ENCODE measurements around the gene ATXN1. TPM values are rescaled to one million over a fixed set of nuclear protein-coding genes. Genes with fewer than 3 reads are reported as not detected.

Gene ATXN1
- polyA plus RNA-seq, 3 donors from 2014 or later: 6.9 to 14.7 (median 8.0) TPM

DNA sequence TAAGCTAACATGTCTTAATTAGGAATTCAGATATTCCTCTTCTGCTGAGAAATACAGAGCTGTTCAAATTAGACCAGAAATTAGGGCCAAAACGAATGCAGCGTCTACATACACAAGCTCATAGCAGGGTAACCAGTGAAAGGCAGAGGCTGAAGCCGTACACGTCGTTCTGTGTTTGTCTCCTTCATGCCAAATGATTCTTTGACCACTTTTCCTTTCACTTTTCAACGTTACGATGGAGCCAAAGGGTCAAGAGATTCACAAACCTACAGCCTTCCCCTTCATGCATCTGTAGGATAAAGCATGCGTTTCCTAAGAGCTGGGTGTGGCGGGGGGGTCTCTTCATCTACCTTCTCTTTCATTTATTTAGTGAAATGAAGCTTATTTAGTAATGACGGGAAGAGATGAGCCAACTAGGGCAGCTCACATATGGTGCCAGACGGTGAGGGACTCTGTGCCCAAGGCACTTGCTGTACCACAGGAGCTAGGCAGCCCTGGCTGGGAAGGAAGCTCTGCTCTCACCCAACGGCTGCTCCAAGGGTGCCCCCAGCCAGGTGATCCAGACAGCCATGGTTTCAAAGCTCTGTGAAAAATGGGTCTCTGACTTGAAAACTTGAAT is 178.0 kb downstream of the ATXN1 start:
- Mint-ChIP-seq H3K36me3 (peaks cover 11 to 22% (median 19%) of the 10 kb centered on the region in 3 donors), H3K4me1 (peaks cover 16 to 25% of the 10 kb centered on the region in 2 donors), H3K27me3 (ENCODE audit: low read depth in 3 of 3) (no peaks in the 10 kb centered on the region), H3K27ac (peak overlapping the region in 1 of 6 donors; percentile 15), H3K4me3 (no peak overlapping the region), H3K9me3 (no peaks in the 10 kb centered on the region)
- no peak for DNase-seq

DNA sequence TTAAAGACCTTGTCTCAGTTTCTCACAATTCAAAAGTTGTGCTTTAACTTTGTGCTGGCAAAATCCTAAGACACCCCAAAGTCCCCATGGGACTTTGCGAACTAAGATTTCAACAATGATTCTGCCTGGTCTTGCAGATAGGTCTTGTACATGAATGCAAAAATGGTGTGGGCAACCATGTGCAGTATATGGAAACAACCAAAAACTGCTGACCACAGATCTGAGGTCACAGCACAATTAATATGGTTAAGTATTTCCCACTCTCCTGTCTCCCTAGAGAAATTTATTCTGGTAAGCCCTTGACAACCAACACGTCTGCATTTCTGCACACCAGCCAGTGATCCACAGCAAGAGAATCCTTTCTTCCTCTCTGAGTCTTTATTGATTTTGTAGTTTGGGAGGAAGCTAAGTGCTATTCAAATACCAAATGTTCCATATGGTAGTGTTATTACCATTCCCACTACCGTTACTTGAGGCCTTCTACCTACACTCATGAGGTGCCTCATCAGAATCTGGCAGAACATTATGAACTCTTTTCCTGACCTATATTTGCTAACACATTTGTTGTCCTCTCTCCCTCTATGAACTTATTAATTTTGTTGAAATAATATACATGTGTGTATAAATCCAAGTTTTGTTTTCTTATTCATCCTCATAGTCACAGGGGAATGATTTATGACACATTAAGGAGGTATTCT is 178.7 kb downstream of the ATXN1 start:
- DNase-seq: no peak
- H3K36me3 Mint-ChIP-seq: peaks cover 13 to 21% (median 16%) of the 10 kb centered on the region in 3 donors
- H3K4me3 Mint-ChIP-seq: no peak overlapping the region
- H3K27ac Mint-ChIP-seq: peak overlapping the region in 2 of 6 donors; percentile 15 to 36
- peaks cover 16 to 25% of the 10 kb centered on the region in 2 donors for H3K4me1 Mint-ChIP-seq
- H3K9me3 Mint-ChIP-seq: no peaks in the 10 kb centered on the region
- H3K27me3 Mint-ChIP-seq (ENCODE audit: low read depth in 3 of 3): no peaks in the 10 kb centered on the region

DNA sequence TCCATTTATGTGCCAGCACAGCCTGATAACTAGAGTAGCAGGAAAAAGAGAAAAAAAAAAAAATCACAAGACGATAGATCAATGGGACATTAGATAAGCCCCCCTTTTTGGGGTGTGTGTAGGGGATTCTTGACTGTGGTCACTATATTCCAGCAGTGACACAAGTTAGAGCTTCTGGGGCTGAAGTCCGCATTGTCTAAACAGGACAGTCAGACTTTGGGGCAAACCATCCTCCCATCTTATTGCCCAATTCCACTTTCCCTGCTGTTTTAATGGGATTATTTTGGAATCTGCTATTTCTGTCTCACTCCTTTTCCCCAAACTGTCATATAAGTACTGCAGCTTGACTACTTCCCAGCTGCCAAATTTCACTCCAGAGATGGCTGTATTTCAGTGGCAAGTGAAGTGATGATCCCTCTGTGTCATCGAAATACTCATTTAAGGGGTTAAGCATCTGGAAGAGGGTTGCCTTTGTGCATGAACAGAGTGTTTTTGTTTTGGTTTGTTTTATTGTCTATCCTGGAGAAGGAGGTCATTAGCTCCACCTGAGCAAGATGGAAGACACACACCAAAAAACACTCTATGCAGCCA is 182.5 kb downstream of the ATXN1 start:
- Mint-ChIP-seq H3K9me3 (no peaks in the 10 kb centered on the region), H3K27ac (peak overlapping the region in 1 of 6 donors; percentile 12), H3K4me3 (no peak overlapping the region), H3K36me3 (peaks cover 6 to 9% (median 8%) of the 10 kb centered on the region in 3 donors), H3K4me1 (peaks cover 6 to 15% of the 10 kb centered on the region in 2 donors), H3K27me3 (ENCODE audit: low read depth in 3 of 3) (no peaks in the 10 kb centered on the region)
- DNase-seq: no peak

DNA sequence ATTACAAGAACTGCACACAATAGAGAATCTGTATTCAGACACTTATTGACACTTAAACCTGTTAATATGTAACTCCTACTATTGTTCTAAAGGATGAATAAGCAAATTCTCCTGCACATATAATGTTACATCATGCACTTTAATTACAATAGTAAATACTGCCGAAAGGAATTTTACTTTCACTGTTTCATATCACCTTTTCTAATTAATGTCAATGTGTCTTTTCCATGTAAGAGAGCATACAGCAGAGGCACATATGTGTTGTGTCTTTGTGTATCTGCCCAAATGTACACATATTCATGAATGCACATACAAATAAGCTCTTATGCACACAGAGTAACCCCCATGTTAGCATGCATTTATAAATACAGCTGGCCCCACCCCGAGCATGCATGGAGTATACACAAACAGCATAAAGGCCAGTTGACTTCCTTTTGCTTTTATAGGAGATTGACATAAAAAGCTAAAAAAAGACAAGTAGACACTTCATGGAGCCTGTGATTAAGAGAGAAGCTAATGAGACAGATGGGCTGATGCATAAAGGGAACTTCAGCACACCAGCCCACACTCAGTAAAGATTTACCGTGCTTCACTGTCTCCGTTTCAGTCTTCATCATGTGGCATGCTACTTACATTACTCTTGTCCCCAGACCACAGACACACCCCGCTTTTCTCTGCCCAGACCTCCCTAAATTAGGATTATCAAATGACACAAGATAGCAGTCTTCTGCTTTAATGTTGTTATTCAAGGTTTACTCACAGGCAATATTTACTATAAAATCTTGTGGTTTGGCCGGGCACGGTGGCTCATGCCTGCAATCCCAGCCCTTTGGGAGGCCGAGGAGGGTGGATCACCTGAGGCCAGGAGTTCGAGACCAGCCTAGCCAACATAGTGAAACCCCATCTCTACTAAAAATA is 184.6 kb downstream of the ATXN1 start:
- peaks cover 6 to 10% of the 10 kb centered on the region in 2 donors for H3K4me1 Mint-ChIP-seq
- no peak overlapping the region for H3K4me3 Mint-ChIP-seq
- no peaks in the 10 kb centered on the region for H3K27me3 Mint-ChIP-seq (ENCODE audit: low read depth in 3 of 3)
- H3K27ac Mint-ChIP-seq: no peak overlapping the region
- no peak for DNase-seq
- H3K9me3 Mint-ChIP-seq: no peaks in the 10 kb centered on the region
- H3K36me3 Mint-ChIP-seq: peaks cover 0 to 9% (median 4%) of the 10 kb centered on the region in 3 donors

DNA sequence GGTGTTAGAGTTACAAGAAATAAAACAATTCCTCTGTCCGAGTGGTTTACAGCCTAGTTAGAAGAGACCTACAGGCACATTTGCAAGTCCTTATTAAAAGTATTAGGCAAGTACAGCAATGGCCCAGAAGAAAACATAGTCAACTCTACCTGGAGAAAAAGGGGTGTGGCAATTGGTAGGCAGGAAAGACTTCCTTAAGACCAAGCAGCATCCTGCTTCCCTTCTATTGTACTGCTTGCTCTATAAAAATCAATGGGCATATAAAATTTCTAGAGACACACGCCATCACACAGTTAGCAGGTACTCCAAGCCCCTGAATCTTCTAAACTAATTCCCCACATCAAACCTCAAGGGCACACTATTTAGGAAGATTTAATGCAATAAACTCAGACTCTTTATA is 185.6 kb downstream of the ATXN1 start:
- Mint-ChIP-seq H3K36me3 (peaks cover 0 to 9% (median 4%) of the 10 kb centered on the region in 3 donors), H3K9me3 (no peaks in the 10 kb centered on the region), H3K4me3 (no peak overlapping the region), H3K27me3 (ENCODE audit: low read depth in 3 of 3) (no peaks in the 10 kb centered on the region), H3K27ac (no peak overlapping the region), H3K4me1 (no peaks in the 10 kb centered on the region)
- no peak for DNase-seq

DNA sequence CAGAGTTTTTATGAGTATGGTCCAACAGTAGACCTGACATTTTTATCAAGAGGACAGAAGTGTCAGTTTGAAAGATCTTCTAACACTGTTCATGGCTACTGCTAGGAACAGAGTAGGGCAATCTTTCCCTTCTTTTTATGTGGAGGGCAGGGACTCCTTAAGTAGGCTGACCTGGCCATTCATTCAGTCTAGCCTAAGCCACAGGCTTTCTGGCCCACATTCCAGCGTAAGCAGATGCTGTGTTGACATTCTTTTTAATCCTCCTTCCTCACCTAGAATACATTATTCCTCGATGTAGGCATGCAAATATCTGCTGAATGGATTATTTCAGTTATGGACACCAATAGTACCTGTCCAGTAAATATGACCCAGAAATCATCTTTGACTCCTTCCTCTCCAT is 188.3 kb downstream of the ATXN1 start:
- Mint-ChIP-seq H3K27me3 (ENCODE audit: low read depth in 3 of 3) (no peaks in the 10 kb centered on the region), H3K27ac (peak overlapping the region in 1 of 6 donors; percentile 29), H3K4me1 (peaks cover 0 to 4% of the 10 kb centered on the region in 2 donors), H3K4me3 (no peak overlapping the region), H3K9me3 (no peaks in the 10 kb centered on the region), H3K36me3 (peaks cover 0 to 4% (median 4%) of the 10 kb centered on the region in 3 donors)
- no peak for DNase-seq

DNA sequence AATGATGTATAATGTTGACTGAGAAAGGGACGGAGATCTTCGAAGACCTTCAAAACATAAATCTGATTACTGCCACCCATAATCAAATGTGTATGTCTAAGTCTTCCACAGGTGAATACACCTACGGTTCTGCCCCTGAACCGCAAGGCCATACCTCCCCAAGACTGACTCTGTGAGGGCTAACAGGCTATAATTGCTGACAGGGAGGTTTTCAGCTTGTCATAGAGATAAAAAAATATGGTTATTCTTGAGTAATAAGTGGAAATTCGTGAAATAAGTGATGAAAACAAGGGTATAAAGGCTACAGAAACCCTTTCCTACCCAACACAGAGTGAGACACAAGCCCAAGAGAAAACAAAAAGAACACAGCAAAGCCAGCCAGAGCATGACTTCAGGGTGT is 188.9 kb downstream of the ATXN1 start:
- no peak for DNase-seq
- Mint-ChIP-seq H3K27ac (peak overlapping the region in 1 of 6 donors; percentile 29), H3K4me1 (peaks cover 0 to 5% of the 10 kb centered on the region in 2 donors), H3K4me3 (no peak overlapping the region), H3K9me3 (no peaks in the 10 kb centered on the region), H3K36me3 (peaks cover 0 to 4% (median 4%) of the 10 kb centered on the region in 3 donors), H3K27me3 (ENCODE audit: low read depth in 3 of 3) (no peaks in the 10 kb centered on the region)

DNA sequence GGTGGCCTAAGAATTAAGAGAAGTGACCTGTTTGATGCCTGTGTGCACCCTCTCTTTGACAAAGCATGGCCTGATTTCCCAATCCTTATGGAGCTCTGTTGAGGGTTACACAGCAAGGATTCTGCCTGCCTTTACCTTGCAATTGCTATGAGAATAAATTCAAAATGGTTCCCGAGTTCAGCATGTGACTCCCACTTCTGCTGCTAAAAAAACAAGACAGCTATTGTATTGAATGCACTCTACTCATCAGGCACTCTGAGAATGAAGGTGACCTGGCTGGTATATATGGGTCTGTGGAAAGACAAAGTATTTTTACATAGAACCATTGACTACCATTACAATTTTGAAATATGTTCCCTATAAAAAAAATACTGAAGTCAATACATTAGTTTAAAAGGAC is 190.3 kb downstream of the ATXN1 start:
- Mint-ChIP-seq H3K4me1 (peaks cover 0 to 5% of the 10 kb centered on the region in 2 donors), H3K36me3 (peaks cover 0 to 4% (median 4%) of the 10 kb centered on the region in 3 donors), H3K9me3 (no peaks in the 10 kb centered on the region), H3K27ac (peak overlapping the region in 1 of 6 donors; percentile 31), H3K4me3 (no peak overlapping the region), H3K27me3 (ENCODE audit: low read depth in 3 of 3) (no peaks in the 10 kb centered on the region)
- no peak for DNase-seq

DNA sequence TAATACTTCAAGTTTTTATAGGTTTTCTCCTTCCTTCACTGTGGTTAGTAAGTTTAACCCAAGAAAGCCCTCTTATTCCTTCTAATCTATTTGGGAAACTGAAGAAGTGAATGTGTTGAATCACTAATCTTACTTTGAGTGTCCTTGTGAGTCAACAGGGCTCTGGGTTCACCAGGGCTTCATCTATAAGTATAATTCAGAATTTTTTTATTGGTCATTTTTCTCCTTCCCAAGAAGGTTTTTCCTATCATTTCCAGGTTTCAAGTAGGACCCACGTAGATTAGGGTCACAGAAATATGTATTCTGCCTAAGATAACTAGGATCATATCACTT is 191.1 kb downstream of the ATXN1 start:
- Mint-ChIP-seq H3K4me3 (no peak overlapping the region), H3K27me3 (ENCODE audit: low read depth in 3 of 3) (no peaks in the 10 kb centered on the region), H3K4me1 (peaks cover 0 to 5% of the 10 kb centered on the region in 2 donors), H3K27ac (no peak overlapping the region), H3K9me3 (no peaks in the 10 kb centered on the region), H3K36me3 (peaks cover 0 to 4% (median 4%) of the 10 kb centered on the region in 3 donors)
- no peak for DNase-seq

DNA sequence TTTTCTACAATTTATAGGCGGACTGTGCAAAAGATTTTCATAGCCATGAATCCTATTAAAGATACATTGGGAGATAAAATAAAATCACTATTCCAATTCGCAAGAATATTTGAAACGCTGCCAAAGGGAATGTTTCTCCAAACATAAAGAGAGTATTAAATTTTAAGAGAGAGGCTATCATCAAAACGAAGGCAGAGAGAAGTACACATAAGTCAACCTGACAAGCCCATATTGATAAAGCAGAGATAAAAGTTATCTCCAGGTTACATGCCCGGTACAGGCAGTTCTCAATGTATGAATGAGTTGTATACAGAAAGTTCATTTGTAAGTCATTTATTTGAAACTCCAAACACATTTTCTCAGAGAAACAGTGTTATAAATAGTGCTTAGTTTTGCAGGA is 193.1 kb downstream of the ATXN1 start:
- Mint-ChIP-seq H3K27me3 (ENCODE audit: low read depth in 3 of 3) (no peaks in the 10 kb centered on the region), H3K27ac (no peak overlapping the region), H3K4me3 (no peak overlapping the region), H3K9me3 (no peaks in the 10 kb centered on the region), H3K36me3 (peaks cover 0 to 7% (median 4%) of the 10 kb centered on the region in 3 donors), H3K4me1 (peaks cover 0 to 5% of the 10 kb centered on the region in 2 donors)
- no peak for DNase-seq

DNA sequence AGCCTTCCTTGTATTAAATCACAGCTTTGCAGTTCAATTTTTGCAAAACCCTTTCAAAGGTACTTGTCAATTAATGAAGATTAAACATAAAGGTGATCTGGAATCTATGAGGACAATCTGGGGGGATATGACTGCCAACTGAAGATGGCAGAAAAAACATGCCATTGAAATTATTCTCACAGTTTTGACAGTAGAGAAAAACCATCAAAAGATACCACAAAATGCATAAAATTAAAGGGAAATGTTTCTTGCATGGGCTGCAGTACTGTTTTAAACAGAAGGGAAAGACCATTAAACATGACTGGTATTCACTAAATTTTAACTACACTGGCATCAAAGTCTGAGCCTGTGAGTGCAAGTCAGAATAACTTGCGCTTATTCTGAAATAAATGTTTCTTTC is 194.2 kb downstream of the ATXN1 start:
- H3K27ac Mint-ChIP-seq: no peak overlapping the region
- H3K4me3 Mint-ChIP-seq: no peak overlapping the region
- no peaks in the 10 kb centered on the region for H3K9me3 Mint-ChIP-seq
- no peaks in the 10 kb centered on the region for H3K27me3 Mint-ChIP-seq (ENCODE audit: low read depth in 3 of 3)
- no peak for DNase-seq
- H3K4me1 Mint-ChIP-seq: peaks cover 0 to 5% of the 10 kb centered on the region in 2 donors
- peaks cover 0 to 7% (median 4%) of the 10 kb centered on the region in 3 donors for H3K36me3 Mint-ChIP-seq

DNA sequence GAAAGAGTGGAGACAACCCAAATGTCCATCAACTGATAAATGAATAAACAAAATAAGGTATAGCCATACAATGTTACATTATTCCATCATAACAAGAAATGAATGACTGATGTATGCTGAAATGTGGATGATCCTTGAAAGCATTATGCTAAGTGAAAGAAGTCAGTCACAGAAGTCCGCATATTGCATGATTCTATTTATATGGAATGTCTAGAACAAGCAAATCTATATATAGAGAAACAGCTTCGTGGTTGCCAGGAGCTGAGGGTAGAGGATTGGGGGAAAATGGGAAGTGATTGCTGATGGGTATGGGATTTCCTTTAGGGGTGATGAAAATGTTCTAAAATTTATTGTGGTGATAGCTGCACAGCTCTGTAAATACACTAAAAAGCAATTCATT is 196.8 kb downstream of the ATXN1 start:
- DNase-seq: no peak
- Mint-ChIP-seq H3K36me3 (peaks cover 0 to 7% (median 0%) of the 10 kb centered on the region in 3 donors), H3K27me3 (ENCODE audit: low read depth in 3 of 3) (peaks cover 0 to 3% (median 0%) of the 10 kb centered on the region in 3 donors), H3K9me3 (no peaks in the 10 kb centered on the region), H3K27ac (no peak overlapping the region), H3K4me3 (no peak overlapping the region), H3K4me1 (peaks cover 0 to 5% of the 10 kb centered on the region in 2 donors)

DNA sequence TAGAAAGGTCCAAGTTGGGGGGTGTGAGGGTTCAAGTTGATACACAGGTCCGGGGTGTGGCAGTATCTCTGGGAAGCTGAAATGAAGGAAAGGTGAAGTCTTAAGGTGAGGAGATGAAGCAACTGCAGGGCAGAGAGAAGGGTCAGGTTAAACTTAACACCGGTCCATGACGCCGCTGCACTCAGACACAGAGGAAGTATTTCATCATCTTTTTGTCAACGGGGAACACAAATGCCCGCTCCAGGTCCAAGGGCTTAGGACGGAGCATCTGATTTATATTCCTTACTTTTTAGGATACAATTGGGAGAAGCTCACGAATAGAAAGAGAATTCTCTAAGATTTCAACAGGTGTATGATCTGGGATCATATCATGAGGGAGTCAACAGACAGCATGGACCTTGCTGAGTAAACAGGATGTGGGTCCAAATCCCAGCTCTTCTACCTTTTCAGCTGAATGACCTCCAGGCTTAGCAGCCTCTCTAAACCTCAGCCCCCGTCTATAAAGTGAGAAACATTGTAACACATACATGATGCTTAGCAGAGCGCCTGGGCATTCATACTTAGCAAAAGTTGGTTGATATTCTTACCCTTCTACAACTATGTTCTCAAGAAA is 197.5 kb downstream of the ATXN1 start:
- Mint-ChIP-seq H3K4me3 (no peak overlapping the region), H3K9me3 (no peaks in the 10 kb centered on the region), H3K27me3 (ENCODE audit: low read depth in 3 of 3) (peaks cover 0 to 3% (median 0%) of the 10 kb centered on the region in 3 donors), H3K27ac (no peak overlapping the region), H3K4me1 (peaks cover 0 to 5% of the 10 kb centered on the region in 2 donors), H3K36me3 (peaks cover 0 to 4% (median 0%) of the 10 kb centered on the region in 3 donors)
- DNase-seq: no peak
